Caco-2 (cell line): ENCODE data around the gene OR2D2. TPM values are rescaled to one million over a fixed set of nuclear protein-coding genes. Genes with fewer than 3 reads are reported as not detected.
"Not testable (repeated sequence)": the region's sequence is repeated elsewhere in the genome, so short reads cannot be mapped to it uniquely, and the experiment has no call there.

Source experiments
- BruUV-seq: library from RNA; stranded (reverse); fragments of 400-500 nt; replicated peaks from 2 replicates; lab custom pipeline; 2021; lab: Mats Ljungman, UMichigan
- CTCF ChIA-PET: fragments of 300-600 bp; sonication (Branson Sonifier 250); formaldehyde crosslinking; loops from one replicate; lab custom pipeline; 2022; ENCODE audit warnings: antibody characterized with exemption; lab: Charles Lee
- POLR2A ChIA-PET: fragments of 300-600 bp; sonication (Branson Sonifier 250); formaldehyde crosslinking; loops from one replicate; lab custom pipeline; 2022; ENCODE audit warnings: antibody characterized with exemption; lab: Charles Lee
- DNase-seq, 2 experiments: peaks; one replicate each; pipeline versions ENCODE4 v3.0.0 to v3.0.0-alpha.2; 2020 to 2022
- H3K27me3 ChIP-seq: replicated peaks from 2 replicates; pipeline ENCODE4 v1.6.0; 2011; ENCODE audit warnings: low read length; ENCODE audit not compliant: control insufficient read depth, insufficient read depth
- H3K36me3 ChIP-seq: 2 replicates; pipeline ENCODE4 v1.5.1; 2011; ENCODE audit warnings: low read length; ENCODE audit not compliant: control insufficient read depth, insufficient read depth
- H3K4me1 ChIP-seq: fragments of 250-450 bp; sonication (Bioruptor Pico); 2 replicates; pipeline ENCODE4 v1.5.1; 2020; ENCODE audit warnings: mild to moderate bottlenecking
- H3K4me3 ChIP-seq: 2 replicates; pipeline ENCODE4 v1.5.1; 2011; ENCODE audit warnings: low read depth, mild to moderate bottlenecking, control low read depth, low read length
- H3K9me3 ChIP-seq: fragments of 250-450 bp; sonication (Bioruptor Pico); 2 replicates; pipeline ENCODE4 v1.5.1; 2020; ENCODE audit warnings: mild to moderate bottlenecking, moderate library complexity
- H3K27ac Mint-ChIP-seq: one replicate; pipeline ENCODE4 v1.8.0; 2022; ENCODE audit warnings: mixed read lengths; ENCODE audit not compliant: unreplicated experiment
- H3K27me3 Mint-ChIP-seq: one replicate; pipeline ENCODE4 v1.8.0; 2022; ENCODE audit warnings: mixed read lengths; ENCODE audit not compliant: insufficient read depth, unreplicated experiment
- H3K36me3 Mint-ChIP-seq: one replicate; pipeline ENCODE4 v1.8.0; 2022; ENCODE audit warnings: mild to moderate bottlenecking, mixed read lengths; ENCODE audit not compliant: insufficient read depth, unreplicated experiment
- H3K4me1 Mint-ChIP-seq: one replicate; pipeline ENCODE4 v1.8.0; 2022; ENCODE audit warnings: low read depth, mixed read lengths; ENCODE audit not compliant: unreplicated experiment
- H3K4me3 Mint-ChIP-seq: one replicate; pipeline ENCODE4 v1.8.0; 2022; ENCODE audit warnings: mild to moderate bottlenecking, moderate library complexity, mixed read lengths; ENCODE audit not compliant: unreplicated experiment
- H3K9me3 Mint-ChIP-seq: one replicate; pipeline ENCODE4 v1.8.0; 2022; ENCODE audit warnings: mixed read lengths; ENCODE audit not compliant: unreplicated experiment
- CTCF ChIP-seq, 2 experiments: fragments of 200-600 bp in 1 of 2; IDR thresholded peaks; 1 replicate in 1 of 2; 2 replicates in 1 of 2; pipeline versions ENCODE4 v1.5.1 to v1.8.0; 2011 to 2022; ENCODE audit warnings: antibody characterized with exemption in 1 of 2, control low read depth in 1 of 2, inconsistent platforms in 1 of 2, low read depth in 1 of 2, low read length in 1 of 2, mild to moderate bottlenecking in 1 of 2, moderate library complexity in 1 of 2; ENCODE audit not compliant: insufficient read depth in 1 of 2, severe bottlenecking in 1 of 2, unreplicated experiment in 1 of 2
- intact Hi-C: fragments of 100-400 bp; cut with micrococcal nuclease; formaldehyde crosslinking; loops from one replicate; pipeline ENCODE4 v1.10.0; 2022; ENCODE audit not compliant: unreplicated experiment
- total RNA-seq: library from RNA; stranded (reverse); gene quantifications from 2 replicates; pipeline ENCODE4 v1.2.3, GENCODE V29; 2022

Gene OR2D2
- total RNA-seq, 1 experiment from 2014 or later: not detected

- H3K9me3 Mint-ChIP-seq: no peaks in the 10 kb centered on the region
- ChIA-PET CTCF (no interaction called here), POLR2A (no interaction called here)
- Histone ChIP-seq H3K27me3 (no peaks in the 10 kb centered on the region), H3K4me1 (no peaks in the 10 kb centered on the region), H3K36me3 (no peaks in the 10 kb centered on the region), H3K4me3 (no peak overlapping the region), H3K9me3 (no peaks in the 10 kb centered on the region)
- no TSS peak for BruUV-seq
- no peak overlapping the region for H3K4me3 Mint-ChIP-seq
- no peaks in the 10 kb centered on the region for H3K4me1 Mint-ChIP-seq
- DNase-seq: no peak
- no peak overlapping the region for H3K27ac Mint-ChIP-seq
- intact Hi-C loops: no loop called here
- no peaks in the 10 kb centered on the region for H3K27me3 Mint-ChIP-seq
- no peak for TF ChIP-seq CTCF (IDR thresholded peaks at IDR 0.05; ENCODE audit: insufficient read depth in 1 of 2, low read depth in 1 of 2, low read length in 1 of 2, severe bottlenecking in 1 of 2, unreplicated experiment in 1 of 2)
- H3K36me3 Mint-ChIP-seq: no peaks in the 10 kb centered on the region
Measured at GRCh38 chr11:6911378-6911777, 19.1 kb upstream of the OR2D2 start.

- POLR2A ChIA-PET, DNase-seq: not testable (repeated sequence)
Measured at GRCh38 chr11:6904804-6905203, 12.5 kb upstream of the OR2D2 start.

DNA sequence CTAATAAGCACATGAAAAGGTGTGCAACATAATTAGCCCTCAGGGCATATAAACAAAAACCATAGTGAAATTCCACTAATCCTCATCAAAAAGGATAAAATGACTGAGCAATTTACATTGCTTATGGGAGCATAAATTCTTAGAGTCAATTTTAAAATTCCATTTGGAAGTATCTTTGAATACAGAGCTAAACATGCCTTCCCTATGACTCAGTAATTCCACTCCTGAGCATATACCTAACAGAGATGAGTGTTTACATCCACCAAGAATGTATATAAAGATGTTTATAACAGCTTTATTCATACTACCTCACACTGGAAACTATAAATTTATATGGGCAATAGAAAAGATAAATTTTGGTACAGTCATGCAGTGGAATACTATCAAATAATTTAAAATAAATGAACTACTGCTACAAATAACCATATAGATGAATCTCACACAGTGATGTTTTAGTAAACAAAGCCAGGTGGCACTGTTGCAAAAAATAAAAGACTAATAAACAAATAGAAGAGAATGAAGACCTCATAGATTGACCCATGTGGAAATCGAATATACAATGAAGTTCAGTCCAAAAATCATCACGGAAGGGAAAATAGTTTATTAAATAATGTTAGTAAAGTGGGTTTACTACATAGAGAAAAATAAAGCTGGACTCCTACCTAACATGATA lies 8.2 kb upstream of the OR2D2 start:
- Histone ChIP-seq H3K4me1 (no peaks in the 10 kb centered on the region; the same call in 1 of the 2 replicates), H3K36me3 (no peaks in the 10 kb centered on the region), H3K9me3 (no peaks in the 10 kb centered on the region), H3K4me3 (no peak overlapping the region), H3K27me3 (no peaks in the 10 kb centered on the region)
- TF ChIP-seq CTCF (IDR thresholded peaks at IDR 0.05; ENCODE audit: insufficient read depth in 1 of 2, low read depth in 1 of 2, low read length in 1 of 2, severe bottlenecking in 1 of 2, unreplicated experiment in 1 of 2): no peak
- CTCF ChIA-PET: interaction anchor here (0.8 kb wide), 1 partner anchor 88 kb away, joined by 3 read pairs; no protein-coding TSS in a partner anchor
- POLR2A ChIA-PET: no interaction called here
- Mint-ChIP-seq H3K27ac (no peak overlapping the region), H3K36me3 (no peaks in the 10 kb centered on the region), H3K4me3 (no peak overlapping the region), H3K4me1 (no peaks in the 10 kb centered on the region), H3K27me3 (peaks cover 2% of the 10 kb centered on the region), H3K9me3 (no peaks in the 10 kb centered on the region)
- BruUV-seq: no TSS peak
- intact Hi-C loops: no loop called here
- no peak for DNase-seq

More at GRCh38 chr11:6904804-6905203, 12.5 kb upstream of the OR2D2 start:
- H3K36me3 ChIP-seq, H3K4me3 Mint-ChIP-seq, H3K4me1 ChIP-seq, H3K27ac Mint-ChIP-seq, H3K4me1 Mint-ChIP-seq, H3K4me3 ChIP-seq, H3K27me3 Mint-ChIP-seq, H3K9me3 ChIP-seq, CTCF ChIA-PET, H3K27me3 ChIP-seq, BruUV-seq, H3K9me3 Mint-ChIP-seq, H3K36me3 Mint-ChIP-seq, intact Hi-C loops: not testable (repeated sequence)
